T-helper 2 cell treated with Interferon-gamma antibody and Interleukin-4, amounts not matched to agents 5 μg/mL and 100 μg/mL, for 36 hours (primary cell): ENCODE data around the gene CADPS.

Source experiments
- DNase-seq: peaks from one replicate; pipeline ENCODE4 v3.0.0; 2021; ENCODE audit warnings: low spot score
- H3K27ac Mint-ChIP-seq: one replicate; pipeline ENCODE4 v1.8.0; 2021; ENCODE audit warnings: mild to moderate bottlenecking, mixed read lengths
- H3K27me3 Mint-ChIP-seq: one replicate; pipeline ENCODE4 v1.8.0; 2021; ENCODE audit warnings: low read depth, mixed read lengths
- H3K36me3 Mint-ChIP-seq: one replicate; pipeline ENCODE4 v1.8.0; 2021; ENCODE audit warnings: low read depth, mixed read lengths
- H3K4me1 Mint-ChIP-seq: one replicate; pipeline ENCODE4 v1.8.0; 2021; ENCODE audit warnings: low read depth, mixed read lengths
- H3K4me3 Mint-ChIP-seq: one replicate; pipeline ENCODE4 v1.8.0; 2022; ENCODE audit warnings: mild to moderate bottlenecking, moderate library complexity, mixed read lengths
- H3K9me3 Mint-ChIP-seq: one replicate; pipeline ENCODE4 v1.8.0; 2021; ENCODE audit warnings: mixed read lengths

The CADPS gene

GRCh38 chr3:62724503-62724902 lies 150.7 kb downstream of the CADPS start:
- H3K27ac Mint-ChIP-seq, result no peak overlapping the region
- H3K4me3 Mint-ChIP-seq, result no peak overlapping the region
- DNase-seq, result no peak
- H3K9me3 Mint-ChIP-seq, result no peaks in the 10 kb centered on the region
- H3K36me3 Mint-ChIP-seq, result no peaks in the 10 kb centered on the region
- H3K4me1 Mint-ChIP-seq, result no peaks in the 10 kb centered on the region
- no peaks in the 10 kb centered on the region for H3K27me3 Mint-ChIP-seq

DNA sequence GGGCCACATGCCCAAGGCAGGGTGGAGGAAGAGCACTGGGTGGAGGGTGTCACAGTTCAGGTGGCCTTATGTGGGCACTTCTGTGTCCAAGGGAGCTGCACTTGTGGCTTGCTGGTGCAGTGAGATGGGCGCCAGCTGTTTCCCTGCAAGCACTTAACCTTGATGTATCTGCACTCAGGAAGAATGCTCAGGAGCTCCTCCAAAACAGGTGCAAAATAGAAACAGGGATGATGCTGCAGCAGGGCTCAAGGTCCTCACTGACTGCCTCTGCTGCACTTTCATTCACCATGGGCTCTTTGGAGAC lies 151.3 kb downstream of the CADPS start:
- no peak for DNase-seq

DNA sequence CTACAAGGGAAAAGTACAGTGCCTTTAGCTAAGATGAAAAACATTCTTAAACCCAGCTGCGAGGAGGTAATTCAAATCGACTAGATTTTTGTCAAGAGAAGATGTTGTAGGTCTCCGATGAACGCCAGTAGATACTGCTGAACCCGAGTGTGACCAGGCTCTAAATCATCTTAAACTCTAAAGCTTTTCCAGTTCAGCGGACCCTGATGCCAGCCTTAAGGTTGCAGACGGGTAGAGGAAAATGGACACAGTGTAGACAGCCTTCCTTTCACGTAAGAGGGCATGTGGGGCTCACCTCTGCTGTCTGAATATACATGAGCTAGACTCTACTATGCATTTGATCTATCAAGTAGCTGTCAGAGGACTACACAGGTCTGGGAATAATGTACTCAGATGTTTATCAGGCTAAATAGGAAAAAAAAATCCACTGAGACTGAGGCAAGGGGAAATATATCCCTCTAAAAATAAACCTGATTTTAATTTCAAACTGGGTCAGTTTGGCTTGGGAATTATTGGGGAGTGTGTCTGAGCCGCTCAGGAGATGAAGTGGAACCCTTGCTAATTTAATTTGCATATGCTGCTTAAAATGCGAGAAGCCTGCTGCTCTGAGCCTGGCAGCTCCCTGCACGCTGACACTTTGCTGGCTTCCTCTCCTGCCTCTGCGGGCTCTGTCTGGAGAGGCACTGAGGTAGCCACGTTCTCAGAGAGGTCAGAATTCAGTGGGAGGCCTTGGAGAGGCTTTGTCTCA lies 151.9 kb downstream of the CADPS start:
- no peak for DNase-seq
- no peak overlapping the region for H3K4me3 Mint-ChIP-seq
- H3K27me3 Mint-ChIP-seq, result no peaks in the 10 kb centered on the region
- no peaks in the 10 kb centered on the region for H3K36me3 Mint-ChIP-seq
- no peaks in the 10 kb centered on the region for H3K9me3 Mint-ChIP-seq
- no peak overlapping the region for H3K27ac Mint-ChIP-seq
- H3K4me1 Mint-ChIP-seq, result no peaks in the 10 kb centered on the region

More for the DNA sequence above, 151.3 kb downstream of the CADPS start:
- no peaks in the 10 kb centered on the region for H3K27me3 Mint-ChIP-seq
- H3K4me3 Mint-ChIP-seq, result no peak overlapping the region
- no peaks in the 10 kb centered on the region for H3K9me3 Mint-ChIP-seq
- no peaks in the 10 kb centered on the region for H3K36me3 Mint-ChIP-seq
- no peak overlapping the region for H3K27ac Mint-ChIP-seq
- H3K4me1 Mint-ChIP-seq, result no peaks in the 10 kb centered on the region

GRCh38 chr3:62722344-62722743 lies 152.9 kb downstream of the CADPS start:
- Mint-ChIP-seq H3K36me3 (no peaks in the 10 kb centered on the region), H3K4me3 (no peak overlapping the region), H3K4me1 (no peaks in the 10 kb centered on the region), H3K9me3 (no peaks in the 10 kb centered on the region), H3K27me3 (no peaks in the 10 kb centered on the region), H3K27ac (no peak overlapping the region)
- DNase-seq, result no peak

- Mint-ChIP-seq H3K4me1 (no peaks in the 10 kb centered on the region), H3K4me3 (no peak overlapping the region), H3K27me3 (no peaks in the 10 kb centered on the region), H3K36me3 (no peaks in the 10 kb centered on the region), H3K27ac (no peak overlapping the region), H3K9me3 (no peaks in the 10 kb centered on the region)
- DNase-seq, result no peak
These were observed 156.5 kb downstream of the CADPS start for GRCh38 chr3:62718515-62719320.

- H3K4me3 Mint-ChIP-seq, result no peak overlapping the region
- no peaks in the 10 kb centered on the region for H3K36me3 Mint-ChIP-seq
- H3K9me3 Mint-ChIP-seq, result no peaks in the 10 kb centered on the region
- no peaks in the 10 kb centered on the region for H3K27me3 Mint-ChIP-seq
- DNase-seq, result no peak
- no peak overlapping the region for H3K27ac Mint-ChIP-seq
- no peaks in the 10 kb centered on the region for H3K4me1 Mint-ChIP-seq
These were observed 157.2 kb downstream of the CADPS start for GRCh38 chr3:62718011-62718410.

GRCh38 chr3:62712746-62713145 lies 162.5 kb downstream of the CADPS start:
- H3K4me3 Mint-ChIP-seq, result no peak overlapping the region
- H3K27ac Mint-ChIP-seq, result no peak overlapping the region
- no peaks in the 10 kb centered on the region for H3K9me3 Mint-ChIP-seq
- no peaks in the 10 kb centered on the region for H3K4me1 Mint-ChIP-seq
- H3K36me3 Mint-ChIP-seq, result no peaks in the 10 kb centered on the region
- no peak for DNase-seq
- no peaks in the 10 kb centered on the region for H3K27me3 Mint-ChIP-seq

DNA sequence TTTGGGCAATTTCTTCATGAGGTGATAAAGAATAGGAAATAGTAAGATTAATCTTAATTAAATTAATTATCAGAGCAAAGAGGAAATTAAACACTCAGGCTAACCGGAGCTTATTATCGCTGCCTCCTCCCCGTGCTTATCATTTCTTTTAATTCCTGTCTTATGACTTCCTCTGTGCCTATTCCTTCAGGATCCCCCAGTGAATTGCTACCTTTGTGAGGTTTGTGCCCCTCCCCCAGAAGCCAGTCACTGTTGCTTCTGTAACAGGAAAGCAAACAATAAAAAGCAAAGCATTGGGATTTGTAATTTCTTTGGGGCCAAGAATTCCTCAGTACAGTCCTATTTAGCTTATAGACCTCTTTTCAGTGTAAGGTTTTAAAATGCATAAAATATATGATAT lies 164.5 kb downstream of the CADPS start:
- Mint-ChIP-seq H3K27ac (no peak overlapping the region), H3K27me3 (no peaks in the 10 kb centered on the region)

GRCh38 chr3:62708638-62709373 lies 166.4 kb downstream of the CADPS start:
- Mint-ChIP-seq H3K27ac (no peak overlapping the region), H3K9me3 (no peaks in the 10 kb centered on the region), H3K4me1 (no peaks in the 10 kb centered on the region), H3K36me3 (no peaks in the 10 kb centered on the region), H3K4me3 (no peak overlapping the region), H3K27me3 (no peaks in the 10 kb centered on the region)
- no peak for DNase-seq

More for the DNA sequence above, 164.5 kb downstream of the CADPS start:
- no peaks in the 10 kb centered on the region for H3K4me1 Mint-ChIP-seq
- no peaks in the 10 kb centered on the region for H3K36me3 Mint-ChIP-seq
- DNase-seq, result no peak
- H3K4me3 Mint-ChIP-seq, result no peak overlapping the region
- no peaks in the 10 kb centered on the region for H3K9me3 Mint-ChIP-seq

- Mint-ChIP-seq H3K9me3 (no peaks in the 10 kb centered on the region), H3K27me3 (no peaks in the 10 kb centered on the region), H3K4me3 (no peak overlapping the region), H3K27ac (no peak overlapping the region), H3K36me3 (no peaks in the 10 kb centered on the region), H3K4me1 (no peaks in the 10 kb centered on the region)
- no peak for DNase-seq
These were observed 169.5 kb downstream of the CADPS start for GRCh38 chr3:62705721-62706120.

- no peaks in the 10 kb centered on the region for H3K27me3 Mint-ChIP-seq
- no peaks in the 10 kb centered on the region for H3K36me3 Mint-ChIP-seq
- DNase-seq, result no peak
- no peak overlapping the region for H3K27ac Mint-ChIP-seq
- no peaks in the 10 kb centered on the region for H3K9me3 Mint-ChIP-seq
- no peaks in the 10 kb centered on the region for H3K4me1 Mint-ChIP-seq
- no peak overlapping the region for H3K4me3 Mint-ChIP-seq
These were observed 171.6 kb downstream of the CADPS start for GRCh38 chr3:62703451-62704167.

DNA sequence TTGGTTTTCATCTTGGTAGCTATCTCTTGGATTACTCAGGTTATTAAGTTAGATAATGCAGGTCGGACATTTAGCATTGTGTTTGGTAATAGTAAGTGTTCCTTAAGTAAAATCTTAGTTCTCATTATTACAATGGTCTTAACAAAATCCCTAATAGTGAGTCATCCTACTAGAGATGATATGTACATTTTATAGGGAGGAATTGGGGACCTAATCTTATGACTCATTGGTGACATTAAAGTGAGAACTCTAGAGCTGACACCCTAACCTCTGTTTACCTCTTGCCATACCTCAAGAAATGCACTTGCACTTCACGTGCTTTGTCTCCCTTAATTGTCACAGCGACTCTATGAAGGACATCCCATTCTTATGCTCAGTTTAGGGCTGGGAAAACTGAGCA lies 174.9 kb downstream of the CADPS start:
- DNase-seq, result no peak
- Mint-ChIP-seq H3K36me3 (no peaks in the 10 kb centered on the region), H3K27ac (no peak overlapping the region), H3K27me3 (no peaks in the 10 kb centered on the region), H3K4me3 (no peak overlapping the region), H3K9me3 (no peaks in the 10 kb centered on the region), H3K4me1 (no peaks in the 10 kb centered on the region)

DNA sequence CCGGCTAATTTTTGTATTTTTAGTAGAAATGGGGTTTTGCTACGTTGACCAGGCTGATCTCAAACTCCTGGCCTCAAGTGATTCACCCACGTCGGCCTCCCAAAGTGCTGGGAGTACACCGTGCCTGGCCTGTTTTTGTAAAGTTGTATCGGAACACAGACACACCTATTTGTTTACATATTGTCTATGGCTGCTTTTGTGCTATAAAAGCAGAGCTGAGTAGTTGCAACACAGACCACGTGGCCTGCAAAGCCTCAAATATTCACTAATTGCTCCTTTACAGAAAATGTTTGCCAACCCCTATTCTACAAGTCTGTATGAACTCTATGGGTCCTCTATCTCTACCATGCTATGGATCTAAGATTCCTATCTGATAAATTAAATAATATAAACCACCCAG lies 175.5 kb downstream of the CADPS start:
- H3K4me1 Mint-ChIP-seq, result no peaks in the 10 kb centered on the region
- H3K9me3 Mint-ChIP-seq, result no peaks in the 10 kb centered on the region
- no peaks in the 10 kb centered on the region for H3K27me3 Mint-ChIP-seq
- no peak for DNase-seq
- H3K36me3 Mint-ChIP-seq, result no peaks in the 10 kb centered on the region
- H3K27ac Mint-ChIP-seq, result no peak overlapping the region
- no peak overlapping the region for H3K4me3 Mint-ChIP-seq

- no peak overlapping the region for H3K4me3 Mint-ChIP-seq
- H3K36me3 Mint-ChIP-seq, result no peaks in the 10 kb centered on the region
- no peaks in the 10 kb centered on the region for H3K4me1 Mint-ChIP-seq
- no peak overlapping the region for H3K27ac Mint-ChIP-seq
- no peaks in the 10 kb centered on the region for H3K27me3 Mint-ChIP-seq
- no peak for DNase-seq
- no peaks in the 10 kb centered on the region for H3K9me3 Mint-ChIP-seq
These were observed 179.2 kb downstream of the CADPS start for GRCh38 chr3:62696011-62696410.
